ENCODE results near the gene NXPH3. TPM values are rescaled to one million over a fixed set of nuclear protein-coding genes. Genes with fewer than 3 reads are reported as not detected.

NXPH3 gene
- total and polyA plus RNA-seq, 2 of the 13 experiments (the other 11 are each of a cell fraction or from before 2014, with no cell fraction given) = 0.04 to 0.58 TPM

DNA sequence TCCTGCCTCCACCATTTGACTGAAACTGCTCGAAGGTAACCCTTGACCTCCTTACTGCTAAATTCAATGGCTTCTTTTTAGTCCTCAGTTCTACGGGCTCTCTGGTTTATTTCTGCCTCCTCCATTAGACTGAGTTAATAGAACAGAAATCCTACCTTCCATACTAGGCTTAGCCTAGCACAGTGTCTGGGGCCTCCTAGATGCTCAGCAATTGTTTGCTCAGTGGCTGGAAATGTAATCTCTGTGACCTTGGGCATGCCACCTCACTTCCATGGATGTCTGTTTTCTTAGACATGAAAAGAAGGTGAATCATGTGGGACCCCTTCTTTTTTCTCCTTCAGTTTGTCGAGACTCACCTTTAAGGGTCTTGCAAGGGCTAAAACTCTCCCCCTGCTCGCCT is 19.7 kb downstream of the NXPH3 start (continued):
- TF ChIP-seq, protein P1, sequence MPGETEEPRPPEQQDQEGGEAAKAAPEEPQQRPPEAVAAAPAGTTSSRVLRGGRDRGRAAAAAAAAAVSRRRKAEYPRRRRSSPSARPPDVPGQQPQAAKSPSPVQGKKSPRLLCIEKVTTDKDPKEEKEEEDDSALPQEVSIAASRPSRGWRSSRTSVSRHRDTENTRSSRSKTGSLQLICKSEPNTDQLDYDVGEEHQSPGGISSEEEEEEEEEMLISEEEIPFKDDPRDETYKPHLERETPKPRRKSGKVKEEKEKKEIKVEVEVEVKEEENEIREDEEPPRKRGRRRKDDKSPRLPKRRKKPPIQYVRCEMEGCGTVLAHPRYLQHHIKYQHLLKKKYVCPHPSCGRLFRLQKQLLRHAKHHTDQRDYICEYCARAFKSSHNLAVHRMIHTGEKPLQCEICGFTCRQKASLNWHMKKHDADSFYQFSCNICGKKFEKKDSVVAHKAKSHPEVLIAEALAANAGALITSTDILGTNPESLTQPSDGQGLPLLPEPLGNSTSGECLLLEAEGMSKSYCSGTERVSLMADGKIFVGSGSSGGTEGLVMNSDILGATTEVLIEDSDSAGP (CRISPR knock-in tag; IDR thresholded peaks at IDR 0.05; ENCODE audit: borderline replicate concordance) = no peak
- TF ChIP-seq ZNF251 (CRISPR knock-in tag; IDR thresholded peaks at IDR 0.05) (no peak), NBN (conservative IDR thresholded peaks at IDR 0.05) (no peak), HMGA1 (CRISPR knock-in tag; conservative IDR thresholded peaks at IDR 0.05) (no peak), ZNF7 (CRISPR knock-in tag; IDR thresholded peaks at IDR 0.05) (peak; percentile 77; the same call in 1 of the 2 replicates), NONO (IDR thresholded peaks at IDR 0.05) (no peak), NONO (CRISPR knock-in tag; conservative IDR thresholded peaks at IDR 0.05) (no peak), ZSCAN12 (CRISPR knock-in tag; IDR thresholded peaks at IDR 0.05) (no peak), SAP130 (CRISPR knock-in tag; IDR thresholded peaks at IDR 0.05; ENCODE audit: low read depth) (no peak), TBX3 (IDR thresholded peaks at IDR 0.05; ENCODE audit: borderline replicate concordance) (no peak), FIP1L1 (IDR thresholded peaks at IDR 0.05; ENCODE audit: borderline replicate concordance, insufficient read depth, low read depth, low read length) (no peak), ATAD3A (CRISPR knock-in tag; IDR thresholded peaks at IDR 0.05) (no peak), GATAD1 (CRISPR knock-in tag; IDR thresholded peaks at IDR 0.05) (no peak), ZNF589 (CRISPR knock-in tag; conservative IDR thresholded peaks at IDR 0.05) (no peak)
- TF ChIP-seq, protein P2, sequence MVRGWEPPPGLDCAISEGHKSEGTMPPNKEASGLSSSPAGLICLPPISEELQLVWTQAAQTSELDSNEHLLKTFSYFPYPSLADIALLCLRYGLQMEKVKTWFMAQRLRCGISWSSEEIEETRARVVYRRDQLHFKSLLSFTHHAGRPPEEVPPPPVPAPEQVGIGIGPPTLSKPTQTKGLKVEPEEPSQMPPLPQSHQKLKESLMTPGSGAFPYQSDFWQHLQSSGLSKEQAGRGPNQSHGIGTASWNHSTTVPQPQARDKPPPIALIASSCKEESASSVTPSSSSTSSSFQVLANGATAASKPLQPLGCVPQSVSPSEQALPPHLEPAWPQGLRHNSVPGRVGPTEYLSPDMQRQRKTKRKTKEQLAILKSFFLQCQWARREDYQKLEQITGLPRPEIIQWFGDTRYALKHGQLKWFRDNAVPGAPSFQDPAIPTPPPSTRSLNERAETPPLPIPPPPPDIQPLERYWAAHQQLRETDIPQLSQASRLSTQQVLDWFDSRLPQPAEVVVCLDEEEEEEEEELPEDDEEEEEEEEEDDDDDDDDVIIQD (CRISPR knock-in tag; IDR thresholded peaks at IDR 0.05; ENCODE audit: low read depth) = peak; percentile 83
- TF ChIP-seq, protein P3, sequence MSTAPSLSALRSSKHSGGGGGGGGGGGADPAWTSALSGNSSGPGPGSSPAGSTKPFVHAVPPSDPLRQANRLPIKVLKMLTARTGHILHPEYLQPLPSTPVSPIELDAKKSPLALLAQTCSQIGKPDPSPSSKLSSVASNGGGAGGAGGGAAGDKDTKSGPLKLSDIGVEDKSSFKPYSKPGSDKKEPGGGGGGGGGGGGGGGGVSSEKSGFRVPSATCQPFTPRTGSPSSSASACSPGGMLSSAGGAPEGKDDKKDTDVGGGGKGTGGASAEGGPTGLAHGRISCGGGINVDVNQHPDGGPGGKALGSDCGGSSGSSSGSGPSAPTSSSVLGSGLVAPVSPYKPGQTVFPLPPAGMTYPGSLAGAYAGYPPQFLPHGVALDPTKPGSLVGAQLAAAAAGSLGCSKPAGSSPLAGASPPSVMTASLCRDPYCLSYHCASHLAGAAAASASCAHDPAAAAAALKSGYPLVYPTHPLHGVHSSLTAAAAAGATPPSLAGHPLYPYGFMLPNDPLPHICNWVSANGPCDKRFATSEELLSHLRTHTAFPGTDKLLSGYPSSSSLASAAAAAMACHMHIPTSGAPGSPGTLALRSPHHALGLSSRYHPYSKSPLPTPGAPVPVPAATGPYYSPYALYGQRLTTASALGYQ (CRISPR knock-in tag; IDR thresholded peaks at IDR 0.05) = no peak
- TF ChIP-seq, protein P4, sequence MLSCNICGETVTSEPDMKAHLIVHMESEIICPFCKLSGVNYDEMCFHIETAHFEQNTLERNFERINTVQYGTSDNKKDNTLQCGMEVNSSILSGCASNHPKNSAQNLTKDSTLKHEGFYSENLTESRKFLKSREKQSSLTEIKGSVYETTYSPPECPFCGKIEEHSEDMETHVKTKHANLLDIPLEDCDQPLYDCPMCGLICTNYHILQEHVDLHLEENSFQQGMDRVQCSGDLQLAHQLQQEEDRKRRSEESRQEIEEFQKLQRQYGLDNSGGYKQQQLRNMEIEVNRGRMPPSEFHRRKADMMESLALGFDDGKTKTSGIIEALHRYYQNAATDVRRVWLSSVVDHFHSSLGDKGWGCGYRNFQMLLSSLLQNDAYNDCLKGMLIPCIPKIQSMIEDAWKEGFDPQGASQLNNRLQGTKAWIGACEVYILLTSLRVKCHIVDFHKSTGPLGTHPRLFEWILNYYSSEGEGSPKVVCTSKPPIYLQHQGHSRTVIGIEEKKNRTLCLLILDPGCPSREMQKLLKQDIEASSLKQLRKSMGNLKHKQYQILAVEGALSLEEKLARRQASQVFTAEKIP (CRISPR knock-in tag; IDR thresholded peaks at IDR 0.05; ENCODE audit: borderline replicate concordance) = no peak
- TF ChIP-seq, protein P5, sequence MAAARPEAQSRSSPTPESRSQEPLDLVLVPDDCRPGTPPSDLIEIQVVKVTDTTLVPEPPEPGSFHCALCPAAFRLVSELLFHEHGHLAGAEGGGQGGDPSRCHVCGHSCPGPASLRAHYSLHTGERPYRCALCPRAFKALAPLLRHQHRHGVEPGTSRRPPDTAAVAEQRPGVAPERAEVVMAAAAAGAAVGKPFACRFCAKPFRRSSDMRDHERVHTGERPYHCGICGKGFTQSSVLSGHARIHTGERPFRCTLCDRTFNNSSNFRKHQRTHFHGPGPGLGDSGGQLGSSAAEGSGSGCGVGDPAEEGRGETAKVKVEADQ (CRISPR knock-in tag; IDR thresholded peaks at IDR 0.05; ENCODE audit: borderline replicate concordance) = no peak

All from HepG2 (cell line).